Lung (tissue), 12 donors: Measurements from ENCODE around the gene CDK14. TPM values are rescaled to one million over a fixed set of nuclear protein-coding genes. Genes with fewer than 3 reads are reported as not detected.

Source experiments
- ATAC-seq: fragments of 200-7000 bp; cut with Tn5 transposase; one replicate; pipeline ENCODE4 v1.9.1; 2020; ENCODE audit warnings: moderate number of reproducible peaks; ENCODE audit not compliant: insufficient read depth, low FRiP score
- DNase-seq, 3 donors: peaks; one replicate each; pipeline ENCODE4 v3.0.0-alpha.2; 2013 to 2017
- H3K27ac ChIP-seq, 2 donors: one replicate each; pipeline ENCODE4 v1.5.1; 2013; ENCODE audit warnings: mild to moderate bottlenecking in 2 of 2, moderate library complexity in 2 of 2, control low read depth in 1 of 2, inconsistent platforms in 1 of 2, low read depth in 1 of 2, low read length in 1 of 2
- H3K27me3 ChIP-seq, 3 donors: one replicate each; pipeline ENCODE4 v1.5.1; 2013; ENCODE audit warnings: low read length in 2 of 3; ENCODE audit not compliant: control insufficient read depth in 3 of 3, insufficient read depth in 3 of 3
- H3K36me3 ChIP-seq, 4 donors: one replicate each; pipeline ENCODE4 v1.5.1; 2013; ENCODE audit warnings: low read length in 4 of 4, mild to moderate bottlenecking in 1 of 4, moderate library complexity in 1 of 4; ENCODE audit not compliant: control insufficient read depth in 4 of 4, insufficient read depth in 4 of 4
- H3K4me1 ChIP-seq, 5 donors: one replicate each; pipeline ENCODE4 v1.5.1; 2013; ENCODE audit warnings: low read length in 5 of 5, mild to moderate bottlenecking in 2 of 5, moderate library complexity in 1 of 5; ENCODE audit not compliant: control insufficient read depth in 5 of 5, insufficient read depth in 5 of 5
- H3K4me3 ChIP-seq: one replicate; pipeline ENCODE4 v1.5.1; 2013; ENCODE audit warnings: mild to moderate bottlenecking, control low read depth, moderate library complexity
- H3K9ac ChIP-seq, 2 donors: one replicate each; pipeline ENCODE4 v1.5.1; 2013; ENCODE audit warnings: low read length in 2 of 2, control low read depth in 1 of 2; ENCODE audit not compliant: insufficient read depth in 1 of 2
- H3K9me3 ChIP-seq, 4 donors: one replicate each; pipeline ENCODE4 v1.5.1; 2013; ENCODE audit warnings: low read length in 3 of 4, mild to moderate bottlenecking in 1 of 4, moderate library complexity in 1 of 4; ENCODE audit not compliant: control insufficient read depth in 4 of 4, insufficient read depth in 3 of 4
- WGBS, 2 donors: extraction: QIAGEN DNeasy Blood & Tissue Kit; methylation state at CpG; one replicate each; pipeline ENCODE4 v1.1.7; 2013; 5-methylcytosine and 5-hydroxymethylcytosine counted together
- polyA plus RNA-seq, 2 donors: library from polyadenylated mRNA; stranded (reverse); fragments of 200-250 nt; gene quantifications; one replicate each; pipeline ENCODE4 v1.2.1, GENCODE V29; 2013
- total RNA-seq, 2 donors: library from RNA; depleted of rRNA in 1 of 2; stranded (reverse); fragments of >200 nt in 1 of 2; gene quantifications; one replicate each; pipeline ENCODE4 v1.2.1, GENCODE V29; 2014 to 2021
- TF ChIP-seq, protein P1 (sequence below): IDR thresholded peaks from 2 replicates; pipeline ENCODE4 v1.5.1; 2012; ENCODE audit warnings: mild to moderate bottlenecking; ENCODE audit errors: control extremely low read depth, extremely low read depth
- donor health status: control.
- donor health status: control.
- donor health status: Bipolar disorder and iron deficiency.
- donor health status: healthy.
- donor health status: DM: yes; HTN: yes; CAD: no.

CDK14 gene
- total and polyA plus RNA-seq, 4 donors: 4.3 to 117 (median 18.9) TPM

DNA sequence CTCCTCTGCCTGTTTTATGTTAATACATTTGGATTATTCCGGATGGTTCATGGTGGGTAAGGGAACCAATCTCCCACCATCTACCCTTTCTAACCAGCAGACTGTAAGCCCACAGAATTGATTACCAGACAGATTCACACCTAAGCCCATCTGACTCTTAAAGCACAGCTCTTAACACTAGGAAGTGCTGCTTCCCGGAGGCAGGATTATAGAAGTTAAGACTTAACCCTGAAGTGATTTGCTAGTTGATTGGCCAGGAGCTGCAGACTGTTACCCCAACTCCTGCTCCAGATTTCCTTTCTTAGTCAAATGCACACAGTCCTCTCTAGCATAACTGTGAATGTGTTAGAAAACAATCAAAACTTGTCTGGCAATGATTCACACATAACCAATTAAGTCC lies 221.7 kb downstream of the CDK14 start:
- H3K36me3 ChIP-seq: no peaks in the 10 kb centered on the region
- DNase-seq: no peak
- no peak overlapping the region for H3K4me3 ChIP-seq
- TF ChIP-seq, protein P1, sequence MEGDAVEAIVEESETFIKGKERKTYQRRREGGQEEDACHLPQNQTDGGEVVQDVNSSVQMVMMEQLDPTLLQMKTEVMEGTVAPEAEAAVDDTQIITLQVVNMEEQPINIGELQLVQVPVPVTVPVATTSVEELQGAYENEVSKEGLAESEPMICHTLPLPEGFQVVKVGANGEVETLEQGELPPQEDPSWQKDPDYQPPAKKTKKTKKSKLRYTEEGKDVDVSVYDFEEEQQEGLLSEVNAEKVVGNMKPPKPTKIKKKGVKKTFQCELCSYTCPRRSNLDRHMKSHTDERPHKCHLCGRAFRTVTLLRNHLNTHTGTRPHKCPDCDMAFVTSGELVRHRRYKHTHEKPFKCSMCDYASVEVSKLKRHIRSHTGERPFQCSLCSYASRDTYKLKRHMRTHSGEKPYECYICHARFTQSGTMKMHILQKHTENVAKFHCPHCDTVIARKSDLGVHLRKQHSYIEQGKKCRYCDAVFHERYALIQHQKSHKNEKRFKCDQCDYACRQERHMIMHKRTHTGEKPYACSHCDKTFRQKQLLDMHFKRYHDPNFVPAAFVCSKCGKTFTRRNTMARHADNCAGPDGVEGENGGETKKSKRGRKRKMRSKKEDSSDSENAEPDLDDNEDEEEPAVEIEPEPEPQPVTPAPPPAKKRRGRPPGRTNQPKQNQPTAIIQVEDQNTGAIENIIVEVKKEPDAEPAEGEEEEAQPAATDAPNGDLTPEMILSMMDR: no peak
- no peak for ATAC-seq
- no peaks in the 10 kb centered on the region for H3K9me3 ChIP-seq
- peaks cover 0 to 4% (median 0%) of the 10 kb centered on the region in 5 donors for H3K4me1 ChIP-seq
- whole genome bisulfite sequencing, 2 donors: 44 to 48% methylated on average over 2 of the region's 2 CpGs
- H3K27me3 ChIP-seq: no peaks in the 10 kb centered on the region
- no peak overlapping the region for H3K9ac ChIP-seq
- no peak overlapping the region for H3K27ac ChIP-seq

DNA sequence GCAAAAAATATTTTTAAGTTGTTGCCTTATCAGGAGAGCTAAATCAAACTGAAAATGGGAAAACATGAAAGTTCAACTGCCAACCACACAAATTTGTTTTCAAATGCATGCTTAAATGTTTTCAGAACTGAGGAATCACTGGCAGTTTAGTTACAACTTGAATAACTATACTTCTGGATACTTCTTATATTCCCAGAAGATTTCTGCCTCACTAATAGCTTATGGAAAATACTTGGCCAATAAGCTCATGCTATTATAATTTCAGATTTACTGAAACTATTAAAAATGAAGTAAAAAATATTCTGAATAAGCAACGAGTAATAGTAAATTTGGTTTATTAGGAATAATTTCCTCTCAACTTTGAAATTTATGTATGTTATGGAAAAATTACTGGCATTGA lies 222.2 kb downstream of the CDK14 start:
- TF ChIP-seq, protein P1: no peak
- WGBS, 2 donors: 87 to 89% methylated on average over 1 of the region's 1 CpG
- H3K27ac ChIP-seq: no peak overlapping the region
- no peaks in the 10 kb centered on the region for H3K27me3 ChIP-seq
- DNase-seq: no peak
- H3K9me3 ChIP-seq: no peaks in the 10 kb centered on the region
- no peaks in the 10 kb centered on the region for H3K36me3 ChIP-seq
- H3K4me1 ChIP-seq: peaks cover 0 to 4% (median 0%) of the 10 kb centered on the region in 5 donors
- H3K4me3 ChIP-seq: no peak overlapping the region
- no peak overlapping the region for H3K9ac ChIP-seq
- no peak for ATAC-seq

DNA sequence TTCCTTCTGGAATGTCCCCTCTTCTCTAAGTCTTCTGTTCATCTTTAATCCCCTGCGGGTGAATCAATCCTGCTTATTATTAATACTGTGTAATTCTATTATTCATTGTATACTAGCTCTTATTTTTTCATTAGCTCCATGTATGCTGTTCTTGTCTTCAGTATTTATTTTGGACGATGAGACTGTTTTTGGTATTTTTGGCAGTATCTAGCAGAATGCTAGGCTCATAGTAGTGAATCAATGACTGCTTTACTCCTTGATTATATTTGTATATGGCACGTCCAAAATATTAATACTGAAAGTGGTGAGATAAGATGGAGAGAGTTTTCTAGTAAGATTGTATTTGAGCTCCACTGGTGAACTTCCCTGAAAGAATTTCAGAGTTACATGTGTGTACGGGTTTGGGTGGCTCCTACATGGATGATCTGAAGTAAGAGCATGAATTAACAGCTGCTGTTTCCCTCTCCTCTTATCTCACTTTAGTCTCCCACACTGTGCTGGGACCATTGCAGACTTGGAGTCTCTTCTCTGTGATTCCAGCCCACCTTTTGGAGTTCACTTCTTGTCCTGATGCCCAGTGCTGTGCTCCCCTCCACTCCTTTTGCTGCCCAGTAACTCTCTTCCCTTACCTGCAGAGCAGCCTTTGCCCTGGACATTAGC lies 226.0 kb downstream of the CDK14 start:
- H3K4me1 ChIP-seq: peaks cover 0 to 10% (median 4%) of the 10 kb centered on the region in 5 donors
- no peaks in the 10 kb centered on the region for H3K27me3 ChIP-seq
- no peak overlapping the region for H3K27ac ChIP-seq
- ATAC-seq (no peak), DNase-seq (no peak)
- no peak overlapping the region for H3K4me3 ChIP-seq
- no peaks in the 10 kb centered on the region for H3K9me3 ChIP-seq
- H3K36me3 ChIP-seq: no peaks in the 10 kb centered on the region
- TF ChIP-seq, protein P1: no peak
- H3K9ac ChIP-seq: no peak overlapping the region
- WGBS, 2 donors: 85 to 86% methylated on average over 4 of the region's 4 CpGs
